Measurements from ENCODE around the gene AMMECR1L. TPM values are rescaled to one million over a fixed set of nuclear protein-coding genes. Genes with fewer than 3 reads are reported as not detected.
"Not testable (repeated sequence)": the region's sequence is repeated elsewhere in the genome, so short reads cannot be mapped to it uniquely, and the experiment has no call there.

AMMECR1L gene
- total RNA-seq, 1 experiment from 2014 or later: 28.8 TPM

- DNase-seq (ENCODE audit: low read depth, low spot score): no peak
- in situ Hi-C loops (cut with HindIII; ENCODE audit: low pct_unique_long_range_greater_than_20kb, low sequenced_read_pairs): no loop called here
These were observed 6.1 kb upstream of the AMMECR1L start for GRCh38 chr2:127891811-127892210.

DNA sequence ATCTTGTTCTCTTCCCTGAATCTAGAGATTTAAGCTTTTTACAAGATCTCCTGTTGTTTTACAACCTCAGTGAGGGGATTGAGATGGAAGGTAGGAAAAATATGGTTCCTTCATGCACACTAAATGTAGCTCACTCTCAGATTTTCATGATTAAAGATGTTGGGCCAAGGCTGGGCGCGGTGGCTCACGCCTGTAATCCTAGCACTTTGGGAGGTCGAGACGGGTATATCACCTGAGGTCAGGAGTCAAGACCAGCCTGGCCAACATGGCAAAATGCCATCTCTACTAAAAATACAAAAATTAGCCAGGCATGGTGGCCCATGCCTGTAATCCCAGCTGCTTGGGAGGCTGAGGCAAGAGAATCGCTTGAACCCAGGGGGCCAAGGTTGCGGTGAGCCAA is 5.0 kb upstream of the AMMECR1L start:
- DNase-seq (ENCODE audit: low read depth, low spot score); in situ Hi-C loops (cut with HindIII; ENCODE audit: low pct_unique_long_range_greater_than_20kb, low sequenced_read_pairs): not testable (repeated sequence)

- in situ Hi-C loops (cut with HindIII; ENCODE audit: low pct_unique_long_range_greater_than_20kb, low sequenced_read_pairs): no loop called here
- no peak for DNase-seq (ENCODE audit: low read depth, low spot score)
These were observed 3.0 kb upstream of the AMMECR1L start for GRCh38 chr2:127888772-127889171.

GRCh38 chr2:127887776-127888130 is 2.0 kb upstream of the AMMECR1L start:
- DNase-seq (ENCODE audit: low read depth, low spot score): no peak
- in situ Hi-C loops (cut with HindIII; ENCODE audit: low pct_unique_long_range_greater_than_20kb, low sequenced_read_pairs): no loop called here

GRCh38 chr2:127887082-127887775 is 1.5 kb upstream of the AMMECR1L start:
- in situ Hi-C loops (cut with HindIII; ENCODE audit: low pct_unique_long_range_greater_than_20kb, low sequenced_read_pairs): no loop called here
- DNase-seq (ENCODE audit: low read depth, low spot score): no peak

GRCh38 chr2:127886593-127886935 is 808 bp upstream of the AMMECR1L start:
- in situ Hi-C loops (cut with HindIII; ENCODE audit: low pct_unique_long_range_greater_than_20kb, low sequenced_read_pairs); DNase-seq (ENCODE audit: low read depth, low spot score): not testable (repeated sequence)

DNA sequence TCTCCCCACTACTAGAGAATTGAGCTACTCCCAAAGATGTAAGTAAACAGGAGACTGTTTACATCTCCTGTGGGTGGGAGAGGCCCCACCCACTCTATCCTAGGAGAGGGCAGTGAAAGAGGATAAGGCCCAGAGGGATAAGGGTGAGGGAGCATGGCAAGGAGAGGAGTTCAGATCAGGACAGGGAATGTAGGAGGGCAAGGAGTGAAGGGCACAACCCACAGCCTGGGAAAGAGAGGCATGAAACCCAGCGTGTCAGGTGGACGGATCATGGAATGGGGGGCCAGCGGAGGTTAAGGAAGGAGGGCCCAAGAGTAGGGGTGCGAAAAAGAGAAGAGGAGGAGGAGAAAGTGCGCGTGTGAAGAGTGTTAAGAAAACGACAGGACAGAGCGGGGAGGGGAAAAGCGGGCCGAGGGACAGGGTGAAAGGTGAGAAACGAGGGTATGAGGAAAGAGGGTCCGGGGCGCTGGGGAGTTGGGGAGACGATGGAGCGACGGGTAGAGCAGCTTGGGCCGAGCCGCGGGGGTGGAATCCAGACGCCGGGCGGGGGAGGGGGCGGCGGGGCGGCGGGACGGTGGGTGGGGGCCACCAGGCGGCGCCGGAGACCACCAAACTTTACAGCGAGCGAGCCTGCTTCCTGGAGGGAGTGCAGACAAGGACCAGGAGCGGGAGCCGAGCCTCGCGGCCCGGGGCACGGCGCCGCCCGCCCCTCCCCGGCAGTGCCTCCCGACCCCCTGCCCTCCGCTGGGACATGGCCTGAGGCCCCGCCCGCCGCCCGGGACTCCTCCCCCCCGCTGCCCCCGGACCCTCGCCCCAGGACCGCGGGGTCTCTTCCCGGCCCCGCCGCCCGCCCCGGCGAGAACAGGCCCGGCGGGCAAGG is 655 bp downstream of the AMMECR1L start:
- DNase-seq (ENCODE audit: low read depth, low spot score): peak; percentile 11
- in situ Hi-C loops (cut with HindIII; ENCODE audit: low pct_unique_long_range_greater_than_20kb, low sequenced_read_pairs): not testable (repeated sequence)

- DNase-seq (ENCODE audit: low read depth, low spot score): peak; percentile 90
- in situ Hi-C loops (cut with HindIII; ENCODE audit: low pct_unique_long_range_greater_than_20kb, low sequenced_read_pairs): no loop called here
These were observed 1.3 kb downstream of the AMMECR1L start for GRCh38 chr2:127884436-127884835.

DNA sequence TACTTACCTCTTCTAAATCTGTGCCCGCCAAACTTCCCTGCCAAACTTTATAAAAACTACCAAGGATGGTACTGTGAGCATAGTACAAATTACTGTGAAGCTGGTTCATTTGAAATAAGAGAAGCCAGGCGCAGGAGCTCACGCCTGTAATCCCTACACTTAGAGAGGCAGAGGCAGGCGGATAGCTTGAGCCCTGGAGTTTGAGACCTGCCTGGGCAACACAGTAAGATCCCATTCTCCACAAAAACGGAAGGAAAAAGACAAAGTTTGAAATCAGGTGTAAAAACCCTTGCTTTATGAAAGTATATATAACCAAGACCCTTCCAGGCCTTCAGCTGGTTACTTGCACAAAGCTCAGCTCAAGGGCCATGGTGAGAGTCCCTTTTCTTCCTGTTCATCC is 5.9 kb downstream of the AMMECR1L start:
- no peak for DNase-seq (ENCODE audit: low read depth, low spot score)
- in situ Hi-C loops (cut with HindIII; ENCODE audit: low pct_unique_long_range_greater_than_20kb, low sequenced_read_pairs): no loop called here

- in situ Hi-C loops (cut with HindIII; ENCODE audit: low pct_unique_long_range_greater_than_20kb, low sequenced_read_pairs): no loop called here
- DNase-seq (ENCODE audit: low read depth, low spot score): no peak
These were observed 8.1 kb downstream of the AMMECR1L start for GRCh38 chr2:127877626-127878025.

GRCh38 chr2:127877136-127877535 is 8.6 kb downstream of the AMMECR1L start:
- in situ Hi-C loops (cut with HindIII; ENCODE audit: low pct_unique_long_range_greater_than_20kb, low sequenced_read_pairs): no loop called here
- DNase-seq (ENCODE audit: low read depth, low spot score): no peak

DNA sequence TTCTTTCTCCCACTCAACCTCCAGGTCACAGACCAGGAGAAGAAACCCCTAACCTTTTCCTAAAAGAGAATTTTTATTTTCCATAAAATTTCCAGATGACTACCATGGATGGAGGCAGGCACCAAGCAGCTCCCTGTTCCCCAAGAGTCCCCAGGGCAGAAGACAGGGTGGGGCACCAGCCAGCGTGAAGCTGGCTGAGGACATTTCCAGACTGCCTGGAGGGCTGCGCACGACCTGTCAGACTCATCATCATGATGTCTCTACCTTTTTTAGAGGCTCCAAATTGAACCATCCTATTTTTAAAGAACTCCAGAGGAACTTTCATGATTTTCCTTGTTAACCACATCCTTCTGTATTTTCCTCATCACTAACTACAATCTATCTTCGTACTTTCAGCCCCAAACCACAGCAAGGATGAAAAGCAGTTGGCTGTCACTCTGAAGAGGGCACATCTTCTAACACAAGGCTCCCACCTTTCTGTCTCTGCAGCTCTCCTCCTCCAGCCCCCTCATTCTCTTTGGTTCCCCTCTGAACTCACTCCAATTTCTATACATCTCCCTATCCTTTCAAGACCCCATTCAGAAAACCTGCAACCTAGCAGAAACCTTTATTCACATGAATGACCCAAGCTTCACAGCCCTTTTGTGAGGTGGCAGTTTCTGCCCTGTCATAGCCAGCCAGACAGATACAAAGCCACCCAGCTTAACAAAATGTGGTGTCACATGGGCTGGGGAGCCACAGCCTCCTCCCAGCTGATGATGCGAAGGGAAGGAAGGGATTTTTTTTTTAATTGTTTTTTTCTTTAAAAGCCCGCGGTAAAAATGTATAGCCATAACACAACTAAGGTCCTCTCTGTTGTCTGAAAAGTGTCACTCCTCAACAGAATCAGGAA is 11.1 kb downstream of the AMMECR1L start:
- no peak for DNase-seq (ENCODE audit: low read depth, low spot score)
- in situ Hi-C loops (cut with HindIII; ENCODE audit: low pct_unique_long_range_greater_than_20kb, low sequenced_read_pairs): no loop called here

DNA sequence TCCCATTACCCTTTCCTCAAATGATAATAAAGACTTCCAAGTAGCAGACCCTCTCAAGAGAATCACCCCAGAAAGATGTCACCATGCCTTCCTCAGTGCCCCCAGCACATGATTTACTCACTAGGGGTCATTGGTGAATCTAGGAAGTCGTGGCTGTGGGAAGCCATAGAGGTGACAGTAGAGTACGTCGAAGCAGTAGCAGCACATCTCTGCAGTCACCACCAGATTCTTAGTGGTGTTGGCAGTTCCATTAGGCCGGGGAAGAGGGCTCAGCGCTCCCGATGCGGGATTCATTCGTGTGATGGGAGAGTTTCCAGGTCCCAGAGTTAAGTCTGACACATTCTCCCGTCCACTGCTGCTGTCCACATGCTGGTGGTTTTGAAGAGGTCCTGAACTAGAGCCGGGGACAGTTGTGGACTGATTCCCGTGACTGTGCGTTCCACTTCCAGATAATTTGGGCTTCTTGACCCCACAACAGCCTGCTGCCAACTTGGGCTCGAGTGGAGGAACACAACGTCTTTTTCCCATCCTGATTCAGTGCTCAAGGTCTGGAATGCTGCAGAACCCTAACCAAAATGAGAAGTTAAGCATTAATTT is 12.0 kb downstream of the AMMECR1L start:
- in situ Hi-C loops (cut with HindIII; ENCODE audit: low pct_unique_long_range_greater_than_20kb, low sequenced_read_pairs): no loop called here
- DNase-seq (ENCODE audit: low read depth, low spot score): no peak

DNA sequence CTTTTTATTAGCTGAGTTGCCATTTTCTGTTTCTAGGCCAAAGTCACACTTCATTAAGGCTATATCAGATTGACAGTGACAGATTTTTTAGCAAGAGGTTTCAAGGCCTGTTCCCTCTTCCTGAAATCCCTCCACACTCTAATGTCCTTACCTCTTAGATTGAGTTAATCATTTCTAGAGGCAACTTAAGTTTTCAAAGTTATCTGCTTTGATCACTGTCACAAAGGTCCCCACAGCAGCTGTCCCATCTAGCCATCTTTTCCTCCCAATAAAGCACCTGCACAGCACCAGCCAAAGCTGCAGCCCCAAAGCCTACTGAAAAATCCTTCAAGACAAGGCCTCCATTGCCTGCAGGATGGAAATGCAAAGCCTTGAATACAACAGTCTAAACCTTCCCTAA is 13.4 kb downstream of the AMMECR1L start:
- DNase-seq (ENCODE audit: low read depth, low spot score): no peak
- in situ Hi-C loops (cut with HindIII; ENCODE audit: low pct_unique_long_range_greater_than_20kb, low sequenced_read_pairs): no loop called here

DNA sequence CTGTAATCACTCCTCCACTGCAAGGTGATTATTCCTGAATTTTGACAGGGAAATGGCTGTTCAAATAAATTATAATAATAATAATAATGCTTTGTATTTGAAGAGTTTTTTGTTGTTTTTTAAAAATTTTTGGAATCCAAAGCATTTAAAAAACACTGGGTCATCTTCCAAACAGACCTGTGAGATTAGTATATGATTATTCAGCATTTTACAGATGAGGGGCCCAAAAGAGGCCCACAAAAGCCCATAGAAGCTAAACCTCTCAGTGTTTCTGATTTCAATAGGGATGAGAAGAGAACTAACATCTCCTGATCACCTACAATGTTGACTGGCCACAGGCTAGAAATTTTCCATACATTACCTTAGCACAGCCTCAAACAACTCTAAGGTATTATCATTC is 19.8 kb downstream of the AMMECR1L start:
- no peak for DNase-seq (ENCODE audit: low read depth, low spot score)
- in situ Hi-C loops (cut with HindIII; ENCODE audit: low pct_unique_long_range_greater_than_20kb, low sequenced_read_pairs): no loop called here

- DNase-seq (ENCODE audit: low read depth, low spot score): peak; percentile 63
- in situ Hi-C loops (cut with HindIII; ENCODE audit: low pct_unique_long_range_greater_than_20kb, low sequenced_read_pairs): no loop called here
These were observed 20.9 kb downstream of the AMMECR1L start for GRCh38 chr2:127864877-127865276.

DNA sequence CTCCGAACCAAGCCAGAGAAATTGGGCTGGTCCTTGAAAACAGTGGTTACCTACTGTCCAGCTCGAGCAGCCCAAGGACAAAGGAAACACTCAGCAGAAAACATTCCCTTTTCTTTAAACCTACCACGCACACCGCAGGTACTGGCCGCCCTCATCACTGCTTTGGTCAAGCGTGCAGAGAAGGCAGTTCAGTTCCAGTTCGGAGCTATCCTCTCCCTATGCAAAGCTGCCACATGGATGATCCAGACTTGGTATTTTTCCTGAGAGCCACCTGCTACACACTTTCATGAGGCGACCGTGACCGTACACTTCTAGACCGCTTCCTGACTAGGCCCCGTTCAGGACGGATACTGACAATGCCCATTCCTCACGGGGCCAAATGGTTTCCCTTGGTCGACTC is 23.5 kb downstream of the AMMECR1L start:
- in situ Hi-C loops (cut with HindIII; ENCODE audit: low pct_unique_long_range_greater_than_20kb, low sequenced_read_pairs): no loop called here
- no peak for DNase-seq (ENCODE audit: low read depth, low spot score)

DNA sequence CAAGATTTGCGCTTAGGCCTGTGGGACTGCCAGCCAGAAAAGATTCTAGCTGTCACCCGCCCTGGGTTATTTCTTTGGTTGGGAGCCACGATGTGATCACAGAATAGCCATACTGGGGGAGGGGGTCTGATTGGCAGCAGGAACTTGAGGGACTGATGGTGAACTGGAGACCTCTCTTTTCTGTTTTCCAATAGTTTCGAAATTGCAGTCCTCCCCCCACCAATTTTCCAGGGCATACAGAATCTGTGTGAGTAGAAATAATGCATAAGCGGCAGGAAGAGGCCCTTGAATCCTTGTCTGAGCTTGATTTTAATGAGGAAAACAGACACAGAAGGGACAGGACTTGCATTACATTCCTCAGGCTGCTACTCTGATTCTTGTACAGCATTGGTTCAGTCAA is 25.6 kb downstream of the AMMECR1L start:
- DNase-seq (ENCODE audit: low read depth, low spot score): no peak
- in situ Hi-C loops (cut with HindIII; ENCODE audit: low pct_unique_long_range_greater_than_20kb, low sequenced_read_pairs): no loop called here
